Liver (tissue), 3 donors: ENCODE measurements around the gene SHTN1.

ENCODE experiments used
- FOXA1 ChIP-seq: IDR thresholded peaks from 2 replicates; pipeline ENCODE4 v1.6.1; 2016; ENCODE audit warnings: antibody characterized with exemption
- GABPA ChIP-seq, 2 donors: IDR thresholded peaks in 1 of 2; conservative IDR thresholded peaks in 1 of 2; 2 replicates each; pipeline ENCODE4 v1.6.1; 2016; ENCODE audit warnings: antibody characterized with exemption in 2 of 2, mild to moderate bottlenecking in 1 of 2, moderate library complexity in 1 of 2
- HNF4A ChIP-seq, 2 donors: conservative IDR thresholded peaks; 2 replicates each; pipeline ENCODE4 v1.6.1; 2016; ENCODE audit warnings: antibody characterized with exemption in 2 of 2, mild to moderate bottlenecking in 2 of 2
- JUND ChIP-seq, 2 donors: IDR thresholded peaks; 2 replicates each; pipeline ENCODE4 v1.6.1; 2016; ENCODE audit warnings: antibody characterized with exemption in 2 of 2
- RXRA ChIP-seq, 2 donors: IDR thresholded peaks; 2 replicates each; pipeline ENCODE4 v1.6.1; 2017 to 2018; ENCODE audit warnings: antibody characterized with exemption in 2 of 2, mild to moderate bottlenecking in 1 of 2
- YY1 ChIP-seq: IDR thresholded peaks from 2 replicates; pipeline ENCODE4 v1.6.1; 2016; ENCODE audit warnings: antibody characterized with exemption, mild to moderate bottlenecking
- TF ChIP-seq, protein P1 (sequence below): fragments of 150-350 bp; IDR thresholded peaks from 2 replicates; pipeline ENCODE4 v1.5.1; 2017; ENCODE audit warnings: improper control_type of control experiment, low read depth, low read length; ENCODE audit not compliant: missing input control
- TF ChIP-seq, protein P2 (sequence below): IDR thresholded peaks from 2 replicates; pipeline ENCODE4 v1.6.1; 2016; ENCODE audit warnings: antibody characterized with exemption, mild to moderate bottlenecking
- TF ChIP-seq, protein P3 (sequence below): IDR thresholded peaks from 2 replicates; pipeline ENCODE4 v1.6.1; 2016; ENCODE audit warnings: antibody characterized with exemption
- TF ChIP-seq, protein P4 (sequence below): IDR thresholded peaks from 2 replicates; pipeline ENCODE4 v1.6.1; 2016; ENCODE audit warnings: antibody characterized with exemption
- TF ChIP-seq, protein P5 (sequence below): IDR thresholded peaks from 2 replicates; pipeline ENCODE4 v1.6.1; 2016; ENCODE audit warnings: antibody characterized with exemption
- donor health status: healthy.
- donor health status: healthy.

DNA sequence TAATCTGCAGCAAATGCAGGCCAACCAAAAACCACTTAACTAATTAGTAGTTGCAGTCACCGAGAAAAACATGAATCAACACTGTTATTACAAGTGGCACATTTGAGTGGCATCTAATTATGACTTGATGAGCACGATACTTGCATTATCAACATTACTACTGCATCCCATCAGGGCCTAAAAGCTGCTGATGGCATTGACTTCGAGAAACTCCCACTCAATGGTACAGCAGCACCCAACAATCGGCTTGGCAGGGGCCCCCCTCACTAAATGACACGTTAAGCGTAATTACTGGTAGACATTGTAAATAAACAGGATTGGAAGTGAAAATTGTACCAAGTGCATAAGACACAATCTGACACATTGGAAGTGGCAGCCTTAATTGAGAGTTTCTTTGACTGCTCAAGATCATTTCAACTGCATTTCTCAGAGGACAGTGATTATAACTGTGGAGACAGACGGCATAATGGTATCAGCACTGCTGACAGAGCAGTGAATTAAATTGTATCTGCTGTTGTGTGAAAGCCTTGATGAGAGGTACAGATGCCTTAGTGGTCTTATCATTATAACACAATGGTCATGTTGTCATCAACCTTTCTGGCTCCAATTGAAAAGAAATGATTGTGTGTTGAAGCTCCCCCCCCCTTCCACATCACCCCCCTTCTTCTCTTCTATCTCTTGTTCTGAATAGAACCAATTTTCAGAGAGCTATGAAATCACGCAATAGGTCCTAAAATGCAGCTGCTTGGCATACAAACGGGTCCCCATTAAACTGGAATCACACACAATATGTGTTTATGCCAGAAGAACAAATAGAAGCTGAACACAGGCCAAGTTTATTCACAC is 43.4 kb downstream of the SHTN1 start:
- TF ChIP-seq HNF4A (conservative IDR thresholded peaks at IDR 0.05) (no peak), JUND (IDR thresholded peaks at IDR 0.05) (no peak), RXRA (IDR thresholded peaks at IDR 0.05) (no peak), FOXA1 (no peak), GABPA (IDR thresholded peaks at IDR 0.05 in 1 of 2, conservative IDR thresholded peaks at IDR 0.05 in 1 of 2) (no peak), YY1 (no peak)
- TF ChIP-seq, protein P1, sequence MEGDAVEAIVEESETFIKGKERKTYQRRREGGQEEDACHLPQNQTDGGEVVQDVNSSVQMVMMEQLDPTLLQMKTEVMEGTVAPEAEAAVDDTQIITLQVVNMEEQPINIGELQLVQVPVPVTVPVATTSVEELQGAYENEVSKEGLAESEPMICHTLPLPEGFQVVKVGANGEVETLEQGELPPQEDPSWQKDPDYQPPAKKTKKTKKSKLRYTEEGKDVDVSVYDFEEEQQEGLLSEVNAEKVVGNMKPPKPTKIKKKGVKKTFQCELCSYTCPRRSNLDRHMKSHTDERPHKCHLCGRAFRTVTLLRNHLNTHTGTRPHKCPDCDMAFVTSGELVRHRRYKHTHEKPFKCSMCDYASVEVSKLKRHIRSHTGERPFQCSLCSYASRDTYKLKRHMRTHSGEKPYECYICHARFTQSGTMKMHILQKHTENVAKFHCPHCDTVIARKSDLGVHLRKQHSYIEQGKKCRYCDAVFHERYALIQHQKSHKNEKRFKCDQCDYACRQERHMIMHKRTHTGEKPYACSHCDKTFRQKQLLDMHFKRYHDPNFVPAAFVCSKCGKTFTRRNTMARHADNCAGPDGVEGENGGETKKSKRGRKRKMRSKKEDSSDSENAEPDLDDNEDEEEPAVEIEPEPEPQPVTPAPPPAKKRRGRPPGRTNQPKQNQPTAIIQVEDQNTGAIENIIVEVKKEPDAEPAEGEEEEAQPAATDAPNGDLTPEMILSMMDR: no peak
- TF ChIP-seq, protein P2, sequence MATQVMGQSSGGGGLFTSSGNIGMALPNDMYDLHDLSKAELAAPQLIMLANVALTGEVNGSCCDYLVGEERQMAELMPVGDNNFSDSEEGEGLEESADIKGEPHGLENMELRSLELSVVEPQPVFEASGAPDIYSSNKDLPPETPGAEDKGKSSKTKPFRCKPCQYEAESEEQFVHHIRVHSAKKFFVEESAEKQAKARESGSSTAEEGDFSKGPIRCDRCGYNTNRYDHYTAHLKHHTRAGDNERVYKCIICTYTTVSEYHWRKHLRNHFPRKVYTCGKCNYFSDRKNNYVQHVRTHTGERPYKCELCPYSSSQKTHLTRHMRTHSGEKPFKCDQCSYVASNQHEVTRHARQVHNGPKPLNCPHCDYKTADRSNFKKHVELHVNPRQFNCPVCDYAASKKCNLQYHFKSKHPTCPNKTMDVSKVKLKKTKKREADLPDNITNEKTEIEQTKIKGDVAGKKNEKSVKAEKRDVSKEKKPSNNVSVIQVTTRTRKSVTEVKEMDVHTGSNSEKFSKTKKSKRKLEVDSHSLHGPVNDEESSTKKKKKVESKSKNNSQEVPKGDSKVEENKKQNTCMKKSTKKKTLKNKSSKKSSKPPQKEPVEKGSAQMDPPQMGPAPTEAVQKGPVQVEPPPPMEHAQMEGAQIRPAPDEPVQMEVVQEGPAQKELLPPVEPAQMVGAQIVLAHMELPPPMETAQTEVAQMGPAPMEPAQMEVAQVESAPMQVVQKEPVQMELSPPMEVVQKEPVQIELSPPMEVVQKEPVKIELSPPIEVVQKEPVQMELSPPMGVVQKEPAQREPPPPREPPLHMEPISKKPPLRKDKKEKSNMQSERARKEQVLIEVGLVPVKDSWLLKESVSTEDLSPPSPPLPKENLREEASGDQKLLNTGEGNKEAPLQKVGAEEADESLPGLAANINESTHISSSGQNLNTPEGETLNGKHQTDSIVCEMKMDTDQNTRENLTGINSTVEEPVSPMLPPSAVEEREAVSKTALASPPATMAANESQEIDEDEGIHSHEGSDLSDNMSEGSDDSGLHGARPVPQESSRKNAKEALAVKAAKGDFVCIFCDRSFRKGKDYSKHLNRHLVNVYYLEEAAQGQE: no peak
- TF ChIP-seq, protein P3, sequence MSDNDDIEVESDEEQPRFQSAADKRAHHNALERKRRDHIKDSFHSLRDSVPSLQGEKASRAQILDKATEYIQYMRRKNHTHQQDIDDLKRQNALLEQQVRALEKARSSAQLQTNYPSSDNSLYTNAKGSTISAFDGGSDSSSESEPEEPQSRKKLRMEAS: no peak
- TF ChIP-seq, protein P4, sequence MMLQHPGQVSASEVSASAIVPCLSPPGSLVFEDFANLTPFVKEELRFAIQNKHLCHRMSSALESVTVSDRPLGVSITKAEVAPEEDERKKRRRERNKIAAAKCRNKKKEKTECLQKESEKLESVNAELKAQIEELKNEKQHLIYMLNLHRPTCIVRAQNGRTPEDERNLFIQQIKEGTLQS: no peak
- TF ChIP-seq, protein P5, sequence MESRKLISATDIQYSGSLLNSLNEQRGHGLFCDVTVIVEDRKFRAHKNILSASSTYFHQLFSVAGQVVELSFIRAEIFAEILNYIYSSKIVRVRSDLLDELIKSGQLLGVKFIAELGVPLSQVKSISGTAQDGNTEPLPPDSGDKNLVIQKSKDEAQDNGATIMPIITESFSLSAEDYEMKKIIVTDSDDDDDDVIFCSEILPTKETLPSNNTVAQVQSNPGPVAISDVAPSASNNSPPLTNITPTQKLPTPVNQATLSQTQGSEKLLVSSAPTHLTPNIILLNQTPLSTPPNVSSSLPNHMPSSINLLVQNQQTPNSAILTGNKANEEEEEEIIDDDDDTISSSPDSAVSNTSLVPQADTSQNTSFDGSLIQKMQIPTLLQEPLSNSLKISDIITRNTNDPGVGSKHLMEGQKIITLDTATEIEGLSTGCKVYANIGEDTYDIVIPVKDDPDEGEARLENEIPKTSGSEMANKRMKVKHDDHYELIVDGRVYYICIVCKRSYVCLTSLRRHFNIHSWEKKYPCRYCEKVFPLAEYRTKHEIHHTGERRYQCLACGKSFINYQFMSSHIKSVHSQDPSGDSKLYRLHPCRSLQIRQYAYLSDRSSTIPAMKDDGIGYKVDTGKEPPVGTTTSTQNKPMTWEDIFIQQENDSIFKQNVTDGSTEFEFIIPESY: no peak
